HG03039 (cell line): ENCODE data around the gene CAPN7.
"Not testable (repeated sequence)": the region's sequence is repeated elsewhere in the genome, so short reads cannot be mapped to it uniquely, and the experiment has no call there.

Source experiments
- ATAC-seq: cut with Tn5 transposase; IDR thresholded peaks from one replicate; pipeline ENCODE4 v1.9.1; 2021; ENCODE audit warnings: mild to moderate bottlenecking, moderate library complexity; ENCODE audit not compliant: unreplicated experiment

CAPN7 gene

GRCh38 chr3:15205934-15206661 lies at the start of gene CAPN7:
TSS of gene CAPN7 (plus strand) at chr3:15206246. CDS start at chr3:15206496, 250 bp downstream.
- ATAC-seq = peak; percentile 86

- ATAC-seq = no peak
Measured at GRCh38 chr3:15157441-15157840, 48.6 kb upstream of the CAPN7 start.

- ATAC-seq = no peak
Measured at GRCh38 chr3:15159501-15160136, 46.4 kb upstream of the CAPN7 start.

- ATAC-seq = no peak
Measured at GRCh38 chr3:15160662-15161061, 45.4 kb upstream of the CAPN7 start.

- no peak for ATAC-seq
Measured at GRCh38 chr3:15161133-15161532, 44.9 kb upstream of the CAPN7 start.

- not testable (repeated sequence) for ATAC-seq
Measured at GRCh38 chr3:15163656-15164055, 42.4 kb upstream of the CAPN7 start.

- no peak for ATAC-seq
Measured at GRCh38 chr3:15164340-15164739, 41.7 kb upstream of the CAPN7 start.

GRCh38 chr3:15165061-15165460 lies 41.0 kb upstream of the CAPN7 start:
- no peak for ATAC-seq

GRCh38 chr3:15166391-15166790 lies 39.7 kb upstream of the CAPN7 start:
- ATAC-seq = not testable (repeated sequence)

GRCh38 chr3:15171096-15171495 lies 35.0 kb upstream of the CAPN7 start:
- ATAC-seq = no peak

GRCh38 chr3:15172806-15173205 lies 33.2 kb upstream of the CAPN7 start:
- ATAC-seq = no peak

- ATAC-seq = no peak
Measured at GRCh38 chr3:15174953-15175352, 31.1 kb upstream of the CAPN7 start.

GRCh38 chr3:15175605-15176004 lies 30.4 kb upstream of the CAPN7 start:
- no peak for ATAC-seq

GRCh38 chr3:15180042-15180611 lies 25.9 kb upstream of the CAPN7 start:
- ATAC-seq = no peak

- ATAC-seq = no peak
Measured at GRCh38 chr3:15181511-15181910, 24.5 kb upstream of the CAPN7 start.

- no peak for ATAC-seq
Measured at GRCh38 chr3:15181963-15182362, 24.1 kb upstream of the CAPN7 start.

GRCh38 chr3:15183011-15183410 lies 23.0 kb upstream of the CAPN7 start:
- no peak for ATAC-seq

GRCh38 chr3:15185404-15185803 lies 20.6 kb upstream of the CAPN7 start:
- no peak for ATAC-seq

GRCh38 chr3:15186101-15186476 lies 20.0 kb upstream of the CAPN7 start:
- no peak for ATAC-seq

- not testable (repeated sequence) for ATAC-seq
Measured at GRCh38 chr3:15186477-15187164, 19.4 kb upstream of the CAPN7 start.

- no peak for ATAC-seq
Measured at GRCh38 chr3:15197340-15198029, 8.6 kb upstream of the CAPN7 start.
